GM20000 (cell line): Measurements from ENCODE around the gene SNTG2.

Source experiments
- DNase-seq: peaks from one replicate; pipeline ENCODE4 v3.0.0; 2012; ENCODE audit warnings: low spot score
- CTCF ChIP-seq: IDR thresholded peaks from 2 replicates; pipeline ENCODE4 v1.5.1; 2012; ENCODE audit warnings: mild to moderate bottlenecking, control low read depth; ENCODE audit errors: extremely low read depth, missing control alignments

SNTG2 gene

GRCh38 chr2:1393321-1393720 is 442.7 kb downstream of the SNTG2 start:
- TF ChIP-seq CTCF, result no peak
- DNase-seq, result no peak

GRCh38 chr2:1394709-1395408 is 444.2 kb downstream of the SNTG2 start:
- no peak for DNase-seq
- TF ChIP-seq CTCF, result no peak

GRCh38 chr2:1397350-1397749 is 446.7 kb downstream of the SNTG2 start:
- no peak for TF ChIP-seq CTCF
- no peak for DNase-seq

GRCh38 chr2:1398191-1398590 is 447.5 kb downstream of the SNTG2 start:
- DNase-seq, result no peak
- TF ChIP-seq CTCF, result no peak

GRCh38 chr2:1400943-1401735 is 450.5 kb downstream of the SNTG2 start:
- no peak for TF ChIP-seq CTCF
- no peak for DNase-seq

- no peak for TF ChIP-seq CTCF
- DNase-seq, result no peak
Measured at GRCh38 chr2:1402064-1402463, 451.4 kb downstream of the SNTG2 start.

GRCh38 chr2:1403565-1403964 is 452.9 kb downstream of the SNTG2 start:
- no peak for TF ChIP-seq CTCF
- no peak for DNase-seq
